Liver (tissue), 3 donors: ENCODE measurements around the gene TJP3.

Experiments
- JUND ChIP-seq, 2 donors: IDR thresholded peaks; 2 replicates each; pipeline ENCODE4 v1.6.1; 2016; ENCODE audit warnings: antibody characterized with exemption in 2 of 2
- TAF1 ChIP-seq: conservative IDR thresholded peaks from 2 replicates; pipeline ENCODE4 v1.6.1; 2016; ENCODE audit warnings: antibody characterized with exemption, mild to moderate bottlenecking
- YY1 ChIP-seq: IDR thresholded peaks from 2 replicates; pipeline ENCODE4 v1.6.1; 2016; ENCODE audit warnings: antibody characterized with exemption, mild to moderate bottlenecking
- TF ChIP-seq, protein P1 (sequence below): fragments of 150-350 bp; IDR thresholded peaks from 2 replicates; pipeline ENCODE4 v1.5.1; 2017; ENCODE audit warnings: improper control_type of control experiment, low read depth, low read length; ENCODE audit not compliant: missing input control
- donor health status: healthy.
- donor health status: healthy.

DNA sequence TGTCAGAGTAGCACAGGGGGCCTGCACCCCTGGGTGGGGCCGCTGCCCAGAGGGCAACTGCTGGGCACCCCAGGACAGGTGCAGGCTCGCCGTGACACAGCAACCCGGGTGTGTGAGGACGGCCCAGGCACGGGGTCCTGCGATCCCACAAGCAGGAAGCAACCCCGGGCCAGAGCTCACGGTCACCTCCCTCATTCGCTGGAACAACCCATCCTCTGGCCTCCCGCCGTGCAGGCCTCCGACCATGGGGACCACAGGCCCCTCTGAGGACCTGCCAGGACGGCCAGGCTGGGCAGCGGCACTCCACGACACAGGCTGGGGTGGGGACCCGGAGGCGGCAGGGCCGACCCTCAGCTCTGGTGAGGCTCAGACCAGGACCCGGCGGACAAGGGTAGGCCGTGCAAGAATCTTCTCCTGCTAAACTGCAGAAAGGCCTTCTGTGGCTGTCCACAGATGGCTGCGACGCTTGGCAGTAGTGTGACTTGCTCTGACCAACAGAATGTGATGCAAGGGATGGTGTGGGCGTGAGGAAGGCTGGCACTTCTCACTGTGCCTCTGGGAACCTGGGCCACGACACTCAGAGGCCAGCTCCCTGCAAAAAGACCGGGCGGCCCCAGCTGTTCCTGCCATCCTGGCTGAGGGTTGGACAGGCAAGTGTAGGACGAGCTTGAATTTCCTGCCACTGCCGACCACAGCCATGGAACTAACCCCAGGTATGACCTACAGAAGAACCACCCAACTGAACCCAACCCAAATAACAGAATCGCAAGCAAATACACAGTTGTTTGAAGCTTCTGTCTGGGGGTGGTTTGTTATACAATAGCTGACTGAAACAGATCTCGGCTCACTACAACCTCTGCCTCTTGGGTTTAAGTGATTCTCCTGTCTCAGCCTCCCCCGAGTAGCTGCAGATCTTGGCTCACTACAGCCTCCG, 34.4 kb upstream of the TJP3 start:
- TF ChIP-seq TAF1 (no peak), JUND (IDR thresholded peaks at IDR 0.05) (no peak), YY1 (no peak)
- TF ChIP-seq, protein P1, sequence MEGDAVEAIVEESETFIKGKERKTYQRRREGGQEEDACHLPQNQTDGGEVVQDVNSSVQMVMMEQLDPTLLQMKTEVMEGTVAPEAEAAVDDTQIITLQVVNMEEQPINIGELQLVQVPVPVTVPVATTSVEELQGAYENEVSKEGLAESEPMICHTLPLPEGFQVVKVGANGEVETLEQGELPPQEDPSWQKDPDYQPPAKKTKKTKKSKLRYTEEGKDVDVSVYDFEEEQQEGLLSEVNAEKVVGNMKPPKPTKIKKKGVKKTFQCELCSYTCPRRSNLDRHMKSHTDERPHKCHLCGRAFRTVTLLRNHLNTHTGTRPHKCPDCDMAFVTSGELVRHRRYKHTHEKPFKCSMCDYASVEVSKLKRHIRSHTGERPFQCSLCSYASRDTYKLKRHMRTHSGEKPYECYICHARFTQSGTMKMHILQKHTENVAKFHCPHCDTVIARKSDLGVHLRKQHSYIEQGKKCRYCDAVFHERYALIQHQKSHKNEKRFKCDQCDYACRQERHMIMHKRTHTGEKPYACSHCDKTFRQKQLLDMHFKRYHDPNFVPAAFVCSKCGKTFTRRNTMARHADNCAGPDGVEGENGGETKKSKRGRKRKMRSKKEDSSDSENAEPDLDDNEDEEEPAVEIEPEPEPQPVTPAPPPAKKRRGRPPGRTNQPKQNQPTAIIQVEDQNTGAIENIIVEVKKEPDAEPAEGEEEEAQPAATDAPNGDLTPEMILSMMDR = no peak
